ENCODE data around the gene LRRC26. TPM values are rescaled to one million over a fixed set of nuclear protein-coding genes. Genes with fewer than 3 reads are reported as not detected.

Gene LRRC26
- total and polyA plus RNA-seq, 7 donors, result 0.68 to 6.3 (median 1.3) TPM; not detected in 3

GRCh38 chr9:137148242-137148641 lies 21.6 kb downstream of the LRRC26 start:
- intact Hi-C loops (cut with DNase I), result no loop called here
- H3K4me1 ChIP-seq, result peaks cover 0 to 5% (median 0%) of the 10 kb centered on the region in 4 donors
- H3K4me3 ChIP-seq, result no peak overlapping the region
- no peak overlapping the region for H3K27ac ChIP-seq
- peaks cover 3 to 64% (median 42%) of the 10 kb centered on the region in 3 donors for H3K27me3 ChIP-seq
- no peaks in the 10 kb centered on the region for H3K9me3 ChIP-seq
- H3K36me3 ChIP-seq, result no peaks in the 10 kb centered on the region
- 74 to 76% methylated on average over 27 of the region's 27 CpGs for WGBS, 2 donors
- no peak for DNase-seq
- TF ChIP-seq POLR2AphosphoS5 (IDR thresholded peaks at IDR 0.05) (no peak), EP300 (IDR thresholded peaks at IDR 0.05) (no peak), POLR2A (IDR thresholded peaks at IDR 0.05) (no peak)
- TF ChIP-seq, protein P1, sequence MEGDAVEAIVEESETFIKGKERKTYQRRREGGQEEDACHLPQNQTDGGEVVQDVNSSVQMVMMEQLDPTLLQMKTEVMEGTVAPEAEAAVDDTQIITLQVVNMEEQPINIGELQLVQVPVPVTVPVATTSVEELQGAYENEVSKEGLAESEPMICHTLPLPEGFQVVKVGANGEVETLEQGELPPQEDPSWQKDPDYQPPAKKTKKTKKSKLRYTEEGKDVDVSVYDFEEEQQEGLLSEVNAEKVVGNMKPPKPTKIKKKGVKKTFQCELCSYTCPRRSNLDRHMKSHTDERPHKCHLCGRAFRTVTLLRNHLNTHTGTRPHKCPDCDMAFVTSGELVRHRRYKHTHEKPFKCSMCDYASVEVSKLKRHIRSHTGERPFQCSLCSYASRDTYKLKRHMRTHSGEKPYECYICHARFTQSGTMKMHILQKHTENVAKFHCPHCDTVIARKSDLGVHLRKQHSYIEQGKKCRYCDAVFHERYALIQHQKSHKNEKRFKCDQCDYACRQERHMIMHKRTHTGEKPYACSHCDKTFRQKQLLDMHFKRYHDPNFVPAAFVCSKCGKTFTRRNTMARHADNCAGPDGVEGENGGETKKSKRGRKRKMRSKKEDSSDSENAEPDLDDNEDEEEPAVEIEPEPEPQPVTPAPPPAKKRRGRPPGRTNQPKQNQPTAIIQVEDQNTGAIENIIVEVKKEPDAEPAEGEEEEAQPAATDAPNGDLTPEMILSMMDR (IDR thresholded peaks at IDR 0.05), result no peak

DNA sequence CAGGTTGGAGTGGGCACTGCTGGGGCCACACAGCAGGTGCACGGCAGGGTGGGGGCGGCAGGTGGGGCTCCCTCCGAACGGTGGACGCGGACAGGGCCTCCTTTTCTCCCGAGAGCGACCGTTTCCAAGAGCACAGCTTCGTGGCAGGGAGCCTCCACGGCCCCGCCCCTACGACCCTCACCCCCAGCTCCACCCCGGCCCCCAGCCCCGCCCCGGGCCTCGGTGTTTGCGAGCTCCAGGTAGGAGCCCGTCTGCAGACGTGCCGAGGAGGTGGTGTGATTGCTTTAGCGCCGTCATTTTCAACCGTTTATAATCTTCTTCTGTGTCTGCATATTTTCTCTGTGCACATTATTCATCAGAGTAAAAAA lies 22.1 kb downstream of the LRRC26 start:
- TF ChIP-seq POLR2A (IDR thresholded peaks at IDR 0.05), result no peak
- TF ChIP-seq EP300 (IDR thresholded peaks at IDR 0.05), result no peak
- TF ChIP-seq, protein P1 (IDR thresholded peaks at IDR 0.05), result no peak
- no peak for TF ChIP-seq POLR2AphosphoS5 (IDR thresholded peaks at IDR 0.05)

GRCh38 chr9:137147091-137147792 lies 22.6 kb downstream of the LRRC26 start:
- Histone ChIP-seq H3K4me1 (peaks cover 0 to 5% (median 0%) of the 10 kb centered on the region in 4 donors), H3K27me3 (peaks cover 3 to 74% (median 52%) of the 10 kb centered on the region in 3 donors)

More for the DNA sequence above, 22.1 kb downstream of the LRRC26 start:
- H3K27ac ChIP-seq, result no peak overlapping the region
- intact Hi-C loops (cut with DNase I), result no loop called here
- peaks cover 0 to 5% (median 0%) of the 10 kb centered on the region in 4 donors for H3K4me1 ChIP-seq
- no peaks in the 10 kb centered on the region for H3K36me3 ChIP-seq
- H3K4me3 ChIP-seq, result no peak overlapping the region
- H3K27me3 ChIP-seq, result peaks cover 3 to 68% (median 47%) of the 10 kb centered on the region in 3 donors
- no peaks in the 10 kb centered on the region for H3K9me3 ChIP-seq
- 22 to 32% methylated on average over 24 of the region's 24 CpGs for WGBS, 2 donors
- no peak for DNase-seq

DNA sequence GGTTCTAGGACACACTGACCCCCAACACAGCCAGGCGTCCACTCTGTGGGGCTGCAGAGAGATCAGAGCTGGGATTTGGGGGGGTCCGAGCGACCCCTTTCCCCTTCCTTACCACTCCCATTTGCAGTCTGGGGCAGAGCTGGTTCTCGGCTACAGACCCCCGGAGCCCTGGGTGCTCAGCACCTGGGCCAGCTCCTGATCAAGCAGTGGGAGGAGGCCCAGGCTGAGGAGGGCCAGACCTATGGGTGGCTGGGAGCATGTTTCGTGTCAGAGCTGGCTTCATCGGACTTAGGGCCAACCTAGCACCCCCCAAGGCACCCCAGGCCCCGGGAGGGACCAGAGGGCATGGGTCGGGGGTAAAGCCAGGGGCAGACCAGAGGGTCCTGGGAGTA lies 23.3 kb downstream of the LRRC26 start:
- H3K4me1 ChIP-seq, result peaks cover 0 to 5% (median 0%) of the 10 kb centered on the region in 4 donors
- TF ChIP-seq POLR2A (IDR thresholded peaks at IDR 0.05), result no peak
- no peak for TF ChIP-seq EP300 (IDR thresholded peaks at IDR 0.05)
- TF ChIP-seq POLR2AphosphoS5 (IDR thresholded peaks at IDR 0.05), result no peak
- TF ChIP-seq, protein P1 (IDR thresholded peaks at IDR 0.05), result no peak
- peaks cover 3 to 81% (median 60%) of the 10 kb centered on the region in 3 donors for H3K27me3 ChIP-seq
- no peaks in the 10 kb centered on the region for H3K9me3 ChIP-seq
- H3K36me3 ChIP-seq, result no peaks in the 10 kb centered on the region
- 57 to 60% methylated on average over 9 of the region's 9 CpGs for WGBS, 2 donors
- no peak for DNase-seq
- H3K4me3 ChIP-seq, result no peak overlapping the region
- H3K27ac ChIP-seq, result no peak overlapping the region
- intact Hi-C loops (cut with DNase I), result no loop called here

More at GRCh38 chr9:137147091-137147792, 22.6 kb downstream of the LRRC26 start:
- WGBS, 2 donors, result 65 to 83% methylated on average over 26 of the region's 26 CpGs
- Histone ChIP-seq H3K27ac (no peak overlapping the region), H3K4me3 (no peak overlapping the region), H3K9me3 (no peaks in the 10 kb centered on the region), H3K36me3 (no peaks in the 10 kb centered on the region)
- intact Hi-C loops (cut with DNase I), result no loop called here
- DNase-seq, result no peak
- TF ChIP-seq POLR2A (IDR thresholded peaks at IDR 0.05) (no peak), POLR2AphosphoS5 (IDR thresholded peaks at IDR 0.05) (no peak), EP300 (IDR thresholded peaks at IDR 0.05) (no peak)
- TF ChIP-seq, protein P1 (IDR thresholded peaks at IDR 0.05), result no peak

All from sigmoid colon (tissue), 7 donors.